Left lung (tissue), 10 donors: ENCODE measurements around the gene BLMH. TPM values are rescaled to one million over a fixed set of nuclear protein-coding genes. Genes with fewer than 3 reads are reported as not detected.

Experiments used
- ATAC-seq: fragments of 200-7000 bp; cut with Tn5 transposase; one replicate; pipeline ENCODE4 v1.9.1; 2020; ENCODE audit warnings: moderate library complexity
- DNase-seq, 4 donors: peaks; one replicate each; pipeline ENCODE4 v3.0.0-alpha.2; 2013 to 2020
- H3K27ac ChIP-seq, 2 donors: fragments of 200-600 bp; sonication (generic) in 1 of 2; one replicate each; pipeline versions ENCODE4 v1.5.0 to v1.8.0; 2020 to 2021
- H3K27me3 ChIP-seq, 2 donors: fragments of 200-600 bp; sonication (generic) in 1 of 2; one replicate each; pipeline versions ENCODE4 v1.5.0 to v1.8.0; 2020 to 2021
- H3K36me3 ChIP-seq, 2 donors: fragments of 200-600 bp; sonication (generic) in 1 of 2; one replicate each; pipeline versions ENCODE4 v1.5.0 to v1.8.0; 2020 to 2021
- H3K4me1 ChIP-seq, 2 donors: fragments of 200-600 bp; one replicate each; pipeline ENCODE4 v1.8.0; 2021
- H3K4me3 ChIP-seq, 2 donors: fragments of 200-600 bp; sonication (generic) in 1 of 2; one replicate each; pipeline versions ENCODE4 v1.5.0 to v1.8.0; 2020 to 2021; ENCODE audit warnings: mild to moderate bottlenecking in 1 of 2
- H3K9me3 ChIP-seq, 2 donors: fragments of 200-600 bp; sonication (generic) in 1 of 2; one replicate each; pipeline versions ENCODE4 v1.5.0 to v1.8.0; 2020 to 2021
- intact Hi-C, 2 donors: fragments of 100-400 bp; cut with DNase I; formaldehyde crosslinking; loops; one replicate each; pipeline versions ENCODE4 v1.11.2 to v1.14.2; 2022
- polyA plus RNA-seq, 6 donors: library from polyadenylated mRNA; unstranded; fragments of 120-200 nt; gene quantifications; one replicate each; pipeline ENCODE4 v1.2.1, GENCODE V29; 2013; ENCODE audit not compliant: insufficient read length in 6 of 6
- total RNA-seq, 2 donors: library from RNA; stranded (reverse); fragmentation: NEBNext Ultra II Directional; extraction: Animal tissue kit (Norgen Biotek cat#: 25700); gene quantifications; one replicate each; pipeline ENCODE4 v1.2.1, GENCODE V29; 2021
- TF ChIP-seq, protein P1 (sequence below), 2 donors: fragments of 200-600 bp; sonication (generic) in 1 of 2; IDR thresholded peaks; one replicate each; pipeline versions ENCODE4 v1.5.0 to v1.8.0; 2021; ENCODE audit warnings: antibody characterized with exemption in 2 of 2
- donor health status: DM: no; HTN: yes; CAD: no.
- donor health status: DM: no; HTN: no; CAD: no.

The BLMH gene
- total and polyA plus RNA-seq, 8 donors = 30.0 to 77.3 (median 68.8) TPM

DNA sequence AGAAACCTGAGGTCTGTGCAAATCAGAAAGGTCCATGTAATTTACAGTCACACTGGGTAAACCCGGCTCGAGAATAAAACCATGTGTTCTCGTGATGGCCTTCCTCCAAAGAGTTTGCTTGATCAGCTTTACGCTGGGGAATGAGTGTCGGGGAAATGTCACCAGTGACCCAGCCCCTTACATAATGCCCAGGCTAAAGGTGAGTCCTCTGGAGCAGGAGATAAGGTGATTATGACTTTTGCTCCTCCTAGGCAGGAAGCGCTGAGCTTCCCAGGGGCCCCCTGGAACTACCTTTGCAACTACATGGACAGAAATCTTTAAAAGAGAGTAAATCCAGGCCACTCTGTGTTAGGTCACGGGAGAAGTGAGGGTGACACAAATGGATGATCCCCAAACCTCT is 71.9 kb downstream of the BLMH start:
- intact Hi-C loops = no loop called here
- Histone ChIP-seq H3K9me3 (no peaks in the 10 kb centered on the region), H3K4me1 (no peaks in the 10 kb centered on the region), H3K36me3 (peaks cover 0 to 3% of the 10 kb centered on the region in 2 donors), H3K27me3 (no peaks in the 10 kb centered on the region), H3K4me3 (no peak overlapping the region), H3K27ac (no peak overlapping the region)
- TF ChIP-seq, protein P1, sequence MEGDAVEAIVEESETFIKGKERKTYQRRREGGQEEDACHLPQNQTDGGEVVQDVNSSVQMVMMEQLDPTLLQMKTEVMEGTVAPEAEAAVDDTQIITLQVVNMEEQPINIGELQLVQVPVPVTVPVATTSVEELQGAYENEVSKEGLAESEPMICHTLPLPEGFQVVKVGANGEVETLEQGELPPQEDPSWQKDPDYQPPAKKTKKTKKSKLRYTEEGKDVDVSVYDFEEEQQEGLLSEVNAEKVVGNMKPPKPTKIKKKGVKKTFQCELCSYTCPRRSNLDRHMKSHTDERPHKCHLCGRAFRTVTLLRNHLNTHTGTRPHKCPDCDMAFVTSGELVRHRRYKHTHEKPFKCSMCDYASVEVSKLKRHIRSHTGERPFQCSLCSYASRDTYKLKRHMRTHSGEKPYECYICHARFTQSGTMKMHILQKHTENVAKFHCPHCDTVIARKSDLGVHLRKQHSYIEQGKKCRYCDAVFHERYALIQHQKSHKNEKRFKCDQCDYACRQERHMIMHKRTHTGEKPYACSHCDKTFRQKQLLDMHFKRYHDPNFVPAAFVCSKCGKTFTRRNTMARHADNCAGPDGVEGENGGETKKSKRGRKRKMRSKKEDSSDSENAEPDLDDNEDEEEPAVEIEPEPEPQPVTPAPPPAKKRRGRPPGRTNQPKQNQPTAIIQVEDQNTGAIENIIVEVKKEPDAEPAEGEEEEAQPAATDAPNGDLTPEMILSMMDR (IDR thresholded peaks at IDR 0.05) = no peak
- ATAC-seq = no peak
- DNase-seq = no peak

GRCh38 chr17:30219315-30219714 is 72.4 kb downstream of the BLMH start:
- Histone ChIP-seq H3K9me3 (no peaks in the 10 kb centered on the region), H3K4me1 (no peaks in the 10 kb centered on the region), H3K36me3 (peaks cover 0 to 3% of the 10 kb centered on the region in 2 donors), H3K27me3 (no peaks in the 10 kb centered on the region), H3K4me3 (no peak overlapping the region), H3K27ac (no peak overlapping the region)
- intact Hi-C loops = no loop called here
- no peak for DNase-seq
- TF ChIP-seq, protein P1 (IDR thresholded peaks at IDR 0.05) = no peak
- no peak for ATAC-seq

DNA sequence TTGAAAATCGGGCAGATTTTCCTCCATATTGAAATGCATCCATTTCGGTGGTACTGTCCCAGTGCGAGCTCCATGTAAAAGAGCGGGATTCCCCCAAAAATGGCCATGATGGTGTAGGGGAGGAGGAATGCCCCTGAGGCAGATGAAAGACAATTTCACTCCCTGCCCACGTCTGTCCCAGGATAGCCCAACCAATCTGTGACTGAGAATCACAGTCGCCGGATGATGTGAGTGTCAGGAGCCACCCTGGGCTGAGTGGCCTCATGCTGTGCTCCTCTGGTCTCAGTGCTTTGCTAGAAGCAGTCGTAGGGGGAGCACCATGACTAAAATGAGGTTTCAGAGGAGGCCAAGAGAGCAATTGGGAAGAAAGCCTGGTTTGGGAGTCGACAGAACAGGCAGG is 72.9 kb downstream of the BLMH start:
- no peak for DNase-seq

GRCh38 chr17:30217746-30218245 is 73.9 kb downstream of the BLMH start:
- intact Hi-C loops = no loop called here
- Histone ChIP-seq H3K4me3 (no peak overlapping the region), H3K27me3 (no peaks in the 10 kb centered on the region), H3K4me1 (no peaks in the 10 kb centered on the region), H3K9me3 (no peaks in the 10 kb centered on the region), H3K27ac (no peak overlapping the region), H3K36me3 (peaks cover 0 to 3% of the 10 kb centered on the region in 2 donors)
- no peak for ATAC-seq
- no peak for DNase-seq
- TF ChIP-seq, protein P1 (IDR thresholded peaks at IDR 0.05) = no peak

More for the DNA sequence above, 72.9 kb downstream of the BLMH start:
- no peaks in the 10 kb centered on the region for H3K27me3 ChIP-seq
- H3K27ac ChIP-seq = no peak overlapping the region
- H3K4me1 ChIP-seq = no peaks in the 10 kb centered on the region
- H3K9me3 ChIP-seq = no peaks in the 10 kb centered on the region
- H3K36me3 ChIP-seq = peaks cover 0 to 3% of the 10 kb centered on the region in 2 donors
- H3K4me3 ChIP-seq = no peak overlapping the region
- ATAC-seq = no peak
- intact Hi-C loops = no loop called here
- TF ChIP-seq, protein P1 (IDR thresholded peaks at IDR 0.05) = no peak

- H3K4me3 ChIP-seq = no peak overlapping the region
- peaks cover 0 to 3% of the 10 kb centered on the region in 2 donors for H3K36me3 ChIP-seq
- no peak overlapping the region for H3K27ac ChIP-seq
- no peak for DNase-seq
- no peaks in the 10 kb centered on the region for H3K4me1 ChIP-seq
- no peaks in the 10 kb centered on the region for H3K27me3 ChIP-seq
- TF ChIP-seq, protein P1 (IDR thresholded peaks at IDR 0.05) = no peak
- no peaks in the 10 kb centered on the region for H3K9me3 ChIP-seq
- no peak for ATAC-seq
- intact Hi-C loops = no loop called here
Measured at GRCh38 chr17:30217054-30217453, 74.7 kb downstream of the BLMH start.
